ENCODE measurements around the gene PDE3B. TPM values are rescaled to one million over a fixed set of nuclear protein-coding genes. Genes with fewer than 3 reads are reported as not detected.
A peak's percentile ranks its signal among the peaks of the same experiment; 100 is the strongest.

Gene PDE3B
- total RNA-seq, 2 donors from 2014 or later = 9.4 to 11.7 TPM

DNA sequence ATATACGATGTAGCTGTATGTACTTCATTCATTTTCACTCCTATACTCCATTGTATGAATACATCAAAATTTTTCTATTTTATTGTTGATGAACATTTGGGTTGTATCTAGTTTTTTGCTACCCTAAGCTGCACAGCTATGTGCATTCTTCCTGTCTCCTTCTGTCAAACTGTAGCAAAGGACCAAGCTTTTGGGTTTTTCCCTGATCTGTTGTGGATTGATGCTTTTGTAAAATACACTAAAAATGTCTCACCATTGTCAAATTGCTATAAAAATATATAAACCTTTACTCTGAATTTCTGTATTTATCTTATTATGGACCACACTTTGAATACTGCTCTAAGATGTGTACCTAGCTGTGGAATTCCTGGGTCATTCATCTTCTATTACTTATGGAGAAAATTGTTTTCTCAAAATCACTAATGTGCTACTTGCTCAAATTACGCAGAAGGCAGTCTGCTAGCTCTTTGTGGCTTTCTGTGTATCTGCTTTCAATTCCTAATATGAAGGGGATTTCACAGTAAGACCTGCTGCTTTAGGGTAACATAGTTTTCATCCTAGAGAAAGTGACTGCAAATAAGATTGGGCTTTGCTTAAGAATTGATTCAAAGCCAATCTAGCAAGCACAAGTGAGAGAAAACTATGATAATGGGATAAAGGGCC lies 125.1 kb downstream of the PDE3B start:
- Histone ChIP-seq H3K27me3 (ENCODE audit: control insufficient read depth, insufficient read depth, low read length, poor library complexity, severe bottlenecking) (peaks cover 20% of the 10 kb centered on the region), H3K4me3 (ENCODE audit: low read length) (no peak overlapping the region), H3K36me3 (ENCODE audit: control insufficient read depth, insufficient read depth, low read length) (no peaks in the 10 kb centered on the region), H3K9ac (ENCODE audit: extremely low read depth, low read length, poor library complexity, severe bottlenecking) (no peak overlapping the region), H3K27ac (ENCODE audit: low read depth, low read length) (no peak overlapping the region), H3K4me1 (ENCODE audit: control insufficient read depth, insufficient read depth, low read length) (no peaks in the 10 kb centered on the region), H3K9me3 (ENCODE audit: control insufficient read depth, low read length) (no peaks in the 10 kb centered on the region)
- Mint-ChIP-seq H3K9me3 (no peaks in the 10 kb centered on the region), H3K36me3 (ENCODE audit: low read depth) (no peaks in the 10 kb centered on the region), H3K27me3 (ENCODE audit: insufficient read depth) (peaks cover 4% of the 10 kb centered on the region), H3K27ac (no peak overlapping the region), H3K4me1 (peaks cover 3% of the 10 kb centered on the region), H3K4me3 (no peak overlapping the region)
- DNase-seq = no peak
- 96% methylated on average over 1 of the region's 2 CpGs; no CpG with 5 or more reads in 1 of the 2 experiments for WGBS, 2 experiments (ENCODE audit: insufficient coverage in 1 of 2, insufficient read length in 1 of 2)
- no peak for TF ChIP-seq CTCF (conservative IDR thresholded peaks at IDR 0.05)

DNA sequence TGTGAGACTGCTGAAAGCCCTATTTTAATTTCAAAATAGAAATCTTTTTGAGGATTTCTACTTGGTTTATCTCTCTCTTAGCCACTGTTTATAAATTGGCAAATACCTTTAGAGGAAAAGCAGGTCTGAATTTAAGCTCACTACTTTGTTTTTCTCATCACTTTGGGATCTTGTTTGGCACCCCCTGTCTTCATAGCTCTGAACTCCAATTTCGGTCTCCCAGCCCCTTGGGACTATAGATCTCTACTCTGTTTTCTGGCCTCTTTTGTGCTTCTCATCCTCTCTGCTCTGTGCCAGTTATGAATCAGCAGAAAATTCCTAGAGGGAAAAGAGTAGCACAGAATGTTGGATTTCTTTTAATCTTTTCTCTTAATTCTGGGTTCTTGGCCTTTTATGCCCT lies 130.2 kb downstream of the PDE3B start:
- H3K4me1 Mint-ChIP-seq = peaks cover 4% of the 10 kb centered on the region
- no peak overlapping the region for H3K4me3 Mint-ChIP-seq
- TF ChIP-seq CTCF (conservative IDR thresholded peaks at IDR 0.05) = peak; percentile 78
- peaks cover 10% of the 10 kb centered on the region for H3K36me3 Mint-ChIP-seq (ENCODE audit: low read depth)
- H3K27ac Mint-ChIP-seq = no peak overlapping the region
- DNase-seq = peak; percentile 59
- 64 to 100% methylated on average over 1 of the region's 1 CpG for WGBS, 2 experiments (ENCODE audit: insufficient coverage in 1 of 2, insufficient read length in 1 of 2)
- H3K27me3 Mint-ChIP-seq (ENCODE audit: insufficient read depth) = no peaks in the 10 kb centered on the region
- peaks cover 13% of the 10 kb centered on the region for H3K9me3 Mint-ChIP-seq
- Histone ChIP-seq H3K4me3 (ENCODE audit: low read length) (no peak overlapping the region), H3K9ac (ENCODE audit: extremely low read depth, low read length, poor library complexity, severe bottlenecking) (no peak overlapping the region), H3K4me1 (ENCODE audit: control insufficient read depth, insufficient read depth, low read length) (no peaks in the 10 kb centered on the region), H3K36me3 (ENCODE audit: control insufficient read depth, insufficient read depth, low read length) (no peaks in the 10 kb centered on the region), H3K9me3 (ENCODE audit: control insufficient read depth, low read length) (peaks cover 5% of the 10 kb centered on the region), H3K27me3 (ENCODE audit: control insufficient read depth, insufficient read depth, low read length, poor library complexity, severe bottlenecking) (peaks cover 3% of the 10 kb centered on the region), H3K27ac (ENCODE audit: low read depth, low read length) (no peak overlapping the region)

- Mint-ChIP-seq H3K36me3 (ENCODE audit: low read depth) (peaks cover 10% of the 10 kb centered on the region), H3K9me3 (peaks cover 17% of the 10 kb centered on the region), H3K4me1 (peaks cover 4% of the 10 kb centered on the region), H3K4me3 (no peak overlapping the region), H3K27ac (no peak overlapping the region), H3K27me3 (ENCODE audit: insufficient read depth) (no peaks in the 10 kb centered on the region)
- no peak for DNase-seq
- TF ChIP-seq CTCF (conservative IDR thresholded peaks at IDR 0.05) = no peak
- H3K4me3 ChIP-seq (ENCODE audit: low read length) = no peak overlapping the region
- 91% methylated on average over 3 of the region's 3 CpGs for WGBS, 2 experiments (ENCODE audit: insufficient coverage in 1 of 2, insufficient read length in 1 of 2)
- no peaks in the 10 kb centered on the region for H3K4me1 ChIP-seq (ENCODE audit: control insufficient read depth, insufficient read depth, low read length)
- no peaks in the 10 kb centered on the region for H3K27me3 ChIP-seq (ENCODE audit: control insufficient read depth, insufficient read depth, low read length, poor library complexity, severe bottlenecking)
- H3K9me3 ChIP-seq (ENCODE audit: control insufficient read depth, low read length) = peaks cover 5% of the 10 kb centered on the region
- no peaks in the 10 kb centered on the region for H3K36me3 ChIP-seq (ENCODE audit: control insufficient read depth, insufficient read depth, low read length)
- no peak overlapping the region for H3K27ac ChIP-seq (ENCODE audit: low read depth, low read length)
- no peak overlapping the region for H3K9ac ChIP-seq (ENCODE audit: extremely low read depth, low read length, poor library complexity, severe bottlenecking)
Measured at GRCh38 chr11:14774721-14775120, 131.1 kb downstream of the PDE3B start.
